ENCODE results near the gene TRNAU1AP. TPM values are rescaled to one million over a fixed set of nuclear protein-coding genes. Genes with fewer than 3 reads are reported as not detected.
"Not testable (repeated sequence)": the region's sequence is repeated elsewhere in the genome, so short reads cannot be mapped to it uniquely, and the experiment has no call there.

Gene TRNAU1AP
- 26.2 TPM for total RNA-seq (ENCODE audit: insufficient read depth, low replicate concordance)

- peak; percentile 98 for DNase-seq (ENCODE audit: low spot score)
Observed at GRCh38 chr1:28552758-28553663, at the start of gene TRNAU1AP. Gene TRNAU1AP, plus strand, starts transcription at chr1:28553085. Its CDS starts 26 bp downstream, at chr1:28553111.

GRCh38 chr1:28503117-28503516 lies 49.8 kb upstream of the TRNAU1AP start:
- DNase-seq (ENCODE audit: low spot score): no peak

GRCh38 chr1:28505406-28506187 lies 47.3 kb upstream of the TRNAU1AP start, which contains the start of gene RCC1:
Gene RCC1, plus strand, starts transcription at chr1:28506043. Its CDS starts 23,824 bp downstream, at chr1:28529867.
- peak; percentile 99 for DNase-seq (ENCODE audit: low spot score)

GRCh38 chr1:28506907-28507246 lies 46.0 kb upstream of the TRNAU1AP start:
- no peak for DNase-seq (ENCODE audit: low spot score)

- DNase-seq (ENCODE audit: low spot score): no peak
Observed at GRCh38 chr1:28507247-28507645, 45.6 kb upstream of the TRNAU1AP start.

- no peak for DNase-seq (ENCODE audit: low spot score)
Observed at GRCh38 chr1:28507646-28508434, 45.0 kb upstream of the TRNAU1AP start.

- DNase-seq (ENCODE audit: low spot score): no peak
Observed at GRCh38 chr1:28508435-28508754, 44.5 kb upstream of the TRNAU1AP start.

- DNase-seq (ENCODE audit: low spot score): no peak
Observed at GRCh38 chr1:28509705-28510272, 43.1 kb upstream of the TRNAU1AP start.

- DNase-seq (ENCODE audit: low spot score): no peak
Observed at GRCh38 chr1:28510273-28510969, 42.5 kb upstream of the TRNAU1AP start.

GRCh38 chr1:28510970-28511440 lies 41.9 kb upstream of the TRNAU1AP start:
- DNase-seq (ENCODE audit: low spot score): no peak

GRCh38 chr1:28512058-28512611 lies 40.8 kb upstream of the TRNAU1AP start:
- no peak for DNase-seq (ENCODE audit: low spot score)

GRCh38 chr1:28514445-28514933 lies 38.4 kb upstream of the TRNAU1AP start:
- DNase-seq (ENCODE audit: low spot score): not testable (repeated sequence)

- no peak for DNase-seq (ENCODE audit: low spot score)
Observed at GRCh38 chr1:28516518-28516956, 36.3 kb upstream of the TRNAU1AP start.

- no peak for DNase-seq (ENCODE audit: low spot score)
Observed at GRCh38 chr1:28517649-28517999, 35.3 kb upstream of the TRNAU1AP start.

- DNase-seq (ENCODE audit: low spot score): peak; percentile 94
Observed at GRCh38 chr1:28518000-28518744, 34.7 kb upstream of the TRNAU1AP start.

- no peak for DNase-seq (ENCODE audit: low spot score)
Observed at GRCh38 chr1:28518745-28519341, 34.0 kb upstream of the TRNAU1AP start.

GRCh38 chr1:28519946-28520725 lies 32.7 kb upstream of the TRNAU1AP start:
- no peak for DNase-seq (ENCODE audit: low spot score)

- DNase-seq (ENCODE audit: low spot score): not testable (repeated sequence)
Observed at GRCh38 chr1:28520796-28521195, 32.1 kb upstream of the TRNAU1AP start.
